Measurements from ENCODE around the gene WNT1.

The WNT1 gene

GRCh38 chr12:48995086-48995879 is 17.2 kb downstream of the WNT1 start:
- peak; percentile 84 for TF ChIP-seq CTCF (IDR thresholded peaks at IDR 0.05; ENCODE audit: control insufficient read depth, extremely low read depth, insufficient read depth)
- no peak for DNase-seq (ENCODE audit: low read depth)
- peak overlapping the region; percentile 23 for H3K4me3 ChIP-seq (ENCODE audit: low read depth, low read length)

GRCh38 chr12:48996794-48997718 is 18.9 kb downstream of the WNT1 start:
- DNase-seq (ENCODE audit: low read depth) = no peak
- no peak overlapping the region for H3K4me3 ChIP-seq (ENCODE audit: low read depth, low read length)
- no peak for TF ChIP-seq CTCF (IDR thresholded peaks at IDR 0.05; ENCODE audit: control insufficient read depth, extremely low read depth, insufficient read depth)

GRCh38 chr12:48997719-48998496 is 19.8 kb downstream of the WNT1 start:
- no peak for DNase-seq (ENCODE audit: low read depth)
- H3K4me3 ChIP-seq (ENCODE audit: low read depth, low read length) = no peak overlapping the region
- no peak for TF ChIP-seq CTCF (IDR thresholded peaks at IDR 0.05; ENCODE audit: control insufficient read depth, extremely low read depth, insufficient read depth)

GRCh38 chr12:48998497-48999353 is 20.6 kb downstream of the WNT1 start:
- TF ChIP-seq CTCF (IDR thresholded peaks at IDR 0.05; ENCODE audit: control insufficient read depth, extremely low read depth, insufficient read depth) = no peak
- no peak for DNase-seq (ENCODE audit: low read depth)
- no peak overlapping the region for H3K4me3 ChIP-seq (ENCODE audit: low read depth, low read length)

- no peak within 1 kb of the TSS for H3K4me3 ChIP-seq (ENCODE audit: low read depth, low read length)
- no peak for TF ChIP-seq CTCF (IDR thresholded peaks at IDR 0.05; ENCODE audit: control insufficient read depth, extremely low read depth, insufficient read depth)
- no peak for DNase-seq (ENCODE audit: low read depth)
Measured at GRCh38 chr12:48999371-49000131, 21.4 kb downstream of the WNT1 start, which contains the start of gene DDN. Gene DDN, minus strand, starts transcription at chr12:48999375. Its CDS starts 88 bp downstream, at chr12:48999287.
